ENCODE data around the gene UNC93A.

Gene UNC93A

GRCh38 chr6:167293590-167294091 is 2.5 kb downstream of the UNC93A start:
- no peak for DNase-seq (ENCODE audit: low read depth)
- TF ChIP-seq CTCF (conservative IDR thresholded peaks at IDR 0.05; ENCODE audit: low read depth, low read length), result no peak
- H3K4me3 ChIP-seq (ENCODE audit: low read length), result no peak overlapping the region

GRCh38 chr6:167294241-167294640 is 3.1 kb downstream of the UNC93A start:
- no peak overlapping the region for H3K4me3 ChIP-seq (ENCODE audit: low read length)
- DNase-seq (ENCODE audit: low read depth), result no peak
- TF ChIP-seq CTCF (conservative IDR thresholded peaks at IDR 0.05; ENCODE audit: low read depth, low read length), result no peak

- H3K4me3 ChIP-seq (ENCODE audit: low read length), result no peak overlapping the region
- TF ChIP-seq CTCF (conservative IDR thresholded peaks at IDR 0.05; ENCODE audit: low read depth, low read length), result no peak
- no peak for DNase-seq (ENCODE audit: low read depth)
These were observed 3.8 kb downstream of the UNC93A start for GRCh38 chr6:167294651-167295494.

- DNase-seq (ENCODE audit: low read depth), result no peak
- no peak for TF ChIP-seq CTCF (conservative IDR thresholded peaks at IDR 0.05; ENCODE audit: low read depth, low read length)
- no peak overlapping the region for H3K4me3 ChIP-seq (ENCODE audit: low read length)
These were observed 4.6 kb downstream of the UNC93A start for GRCh38 chr6:167295495-167296292.

- no peak overlapping the region for H3K4me3 ChIP-seq (ENCODE audit: low read length)
- no peak for TF ChIP-seq CTCF (conservative IDR thresholded peaks at IDR 0.05; ENCODE audit: low read depth, low read length)
- no peak for DNase-seq (ENCODE audit: low read depth)
These were observed 5.2 kb downstream of the UNC93A start for GRCh38 chr6:167296293-167296690.

- H3K4me3 ChIP-seq (ENCODE audit: low read length), result no peak overlapping the region
- no peak for DNase-seq (ENCODE audit: low read depth)
- TF ChIP-seq CTCF (conservative IDR thresholded peaks at IDR 0.05; ENCODE audit: low read depth, low read length), result no peak
These were observed 5.8 kb downstream of the UNC93A start for GRCh38 chr6:167296902-167297301.
